A673 (cell line): Measurements from ENCODE around the gene VSTM2L. TPM values are rescaled to one million over a fixed set of nuclear protein-coding genes. Genes with fewer than 3 reads are reported as not detected.

Experiments used
- BruUV-seq: library from RNA; stranded (reverse); fragments of 400-500 nt; replicated peaks from 2 replicates; lab custom pipeline; 2021; lab: Mats Ljungman, UMichigan
- CTCF ChIA-PET: fragments of 300-600 bp; sonication (Branson Sonifier 250); formaldehyde crosslinking; loops from one replicate; lab custom pipeline; 2022; ENCODE audit warnings: antibody characterized with exemption; lab: Charles Lee
- POLR2A ChIA-PET: fragments of 300-600 bp; sonication (Branson Sonifier 250); formaldehyde crosslinking; loops from one replicate; lab custom pipeline; 2022; ENCODE audit warnings: antibody characterized with exemption; ENCODE audit not compliant: low non-redundant PET; lab: Charles Lee
- DNase-seq: peaks from one replicate; pipeline ENCODE4 v3.0.0-alpha.2; 2015; ENCODE audit warnings: low spot score
- H3K27ac ChIP-seq: fragments of 200-600 bp; sonication (generic); 2 replicates; pipeline ENCODE4 v1.5.1; 2016; ENCODE audit warnings: mixed run types, low read depth, mild to moderate bottlenecking, mixed read lengths, antibody characterized with exemption, low read length; ENCODE audit not compliant: poor library complexity, severe bottlenecking
- H3K27me3 ChIP-seq: fragments of 200-600 bp; sonication (generic); replicated peaks from 2 replicates; pipeline ENCODE4 v1.6.1; 2017; ENCODE audit warnings: mixed run types, low read depth, mild to moderate bottlenecking, mixed read lengths, antibody characterized with exemption, low read length; ENCODE audit not compliant: insufficient read depth, poor library complexity
- H3K36me3 ChIP-seq: fragments of 200-600 bp; sonication (generic); 2 replicates; pipeline ENCODE4 v1.6.1; 2016; ENCODE audit warnings: mixed run types, mild to moderate bottlenecking, mixed read lengths, antibody characterized with exemption, low read length; ENCODE audit not compliant: insufficient read depth, poor library complexity, severe bottlenecking
- H3K4me1 ChIP-seq: fragments of 200-600 bp; sonication (generic); 2 replicates; pipeline ENCODE4 v1.6.1; 2017; ENCODE audit warnings: mixed run types, mild to moderate bottlenecking, mixed read lengths, antibody characterized with exemption, low read length; ENCODE audit not compliant: insufficient read depth, poor library complexity, severe bottlenecking
- H3K4me3 ChIP-seq: fragments of 200-600 bp; sonication (generic); 2 replicates; pipeline ENCODE4 v1.5.1; 2016; ENCODE audit warnings: low read depth, mixed run types, mild to moderate bottlenecking, mixed read lengths, low read length; ENCODE audit not compliant: poor library complexity, severe bottlenecking
- H3K9me3 ChIP-seq: fragments of 200-600 bp; sonication (generic); 2 replicates; pipeline ENCODE4 v1.6.1; 2016; ENCODE audit warnings: mixed run types, low read depth, mild to moderate bottlenecking, mixed read lengths, antibody characterized with exemption, low read length; ENCODE audit not compliant: poor library complexity, severe bottlenecking
- EZH2 ChIP-seq: fragments of 200-600 bp; sonication (generic); IDR thresholded peaks from 2 replicates; pipeline ENCODE4 v1.6.1; 2017; ENCODE audit warnings: borderline replicate concordance, low read depth, mild to moderate bottlenecking, mixed read lengths, antibody characterized with exemption, low read length; ENCODE audit not compliant: poor library complexity, severe bottlenecking
- intact Hi-C: fragments of 100-400 bp; cut with micrococcal nuclease; formaldehyde crosslinking; loops from one replicate; pipeline ENCODE4 v1.10.0; 2022; ENCODE audit not compliant: unreplicated experiment
- total RNA-seq: library from RNA; stranded (reverse); gene quantifications from 2 replicates; pipeline ENCODE4 v1.2.3, GENCODE V29; 2021
- TF ChIP-seq, protein P1 (sequence below): fragments of 300-800, 200-600 bp; sonication (generic); conservative IDR thresholded peaks from 2 replicates; pipeline ENCODE4 v1.5.1; 2017; ENCODE audit warnings: low read depth, mild to moderate bottlenecking, antibody characterized with exemption, low read length, moderate library complexity, mixed read lengths

VSTM2L gene
- total RNA-seq, 1 experiment from 2014 or later, result 23.3 TPM

DNA sequence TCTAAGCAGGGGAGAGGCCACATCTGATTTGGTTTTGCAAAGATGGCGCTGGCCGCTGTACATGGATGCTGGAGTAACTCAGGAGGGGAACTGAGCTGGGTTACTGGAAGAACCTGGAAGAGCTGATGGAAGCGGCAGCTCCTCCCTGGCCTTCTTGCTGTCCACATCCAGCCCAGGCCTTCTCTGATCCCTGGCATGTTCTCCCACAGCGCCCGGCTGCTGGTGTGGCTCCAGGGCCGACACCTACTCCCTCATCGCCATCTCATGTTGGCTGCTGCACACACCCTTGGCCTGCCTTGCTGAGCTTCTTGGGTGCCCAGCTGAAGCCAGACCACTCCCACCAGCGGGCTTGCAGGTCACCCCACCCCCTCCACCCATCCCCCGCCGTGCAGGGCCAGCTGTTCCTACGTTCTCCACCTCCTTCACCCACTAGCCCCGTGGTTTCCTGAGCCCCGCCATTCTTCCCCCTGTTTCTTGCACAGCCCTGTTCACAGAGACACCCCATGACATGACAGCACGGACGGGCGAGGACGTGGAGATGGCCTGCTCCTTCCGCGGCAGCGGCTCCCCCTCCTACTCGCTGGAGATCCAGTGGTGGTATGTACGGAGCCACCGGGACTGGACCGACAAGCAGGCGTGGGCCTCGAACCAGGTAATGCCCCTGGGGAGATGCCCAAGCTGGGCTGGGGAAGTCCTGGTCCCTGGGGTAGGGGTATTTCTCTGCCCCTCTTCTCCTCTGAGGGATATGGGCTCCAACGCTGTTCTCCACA is 28.4 kb downstream of the VSTM2L start:
- BruUV-seq, result no TSS peak
- H3K4me1 ChIP-seq, result peaks cover 12% of the 10 kb centered on the region
- no peak for DNase-seq
- no peaks in the 10 kb centered on the region for H3K36me3 ChIP-seq
- intact Hi-C loops, result no loop called here
- H3K27me3 ChIP-seq, result no peaks in the 10 kb centered on the region
- no peak overlapping the region for H3K4me3 ChIP-seq
- POLR2A ChIA-PET, result no interaction called here
- CTCF ChIA-PET, result no interaction called here
- H3K27ac ChIP-seq, result no peak overlapping the region
- TF ChIP-seq, protein P1, sequence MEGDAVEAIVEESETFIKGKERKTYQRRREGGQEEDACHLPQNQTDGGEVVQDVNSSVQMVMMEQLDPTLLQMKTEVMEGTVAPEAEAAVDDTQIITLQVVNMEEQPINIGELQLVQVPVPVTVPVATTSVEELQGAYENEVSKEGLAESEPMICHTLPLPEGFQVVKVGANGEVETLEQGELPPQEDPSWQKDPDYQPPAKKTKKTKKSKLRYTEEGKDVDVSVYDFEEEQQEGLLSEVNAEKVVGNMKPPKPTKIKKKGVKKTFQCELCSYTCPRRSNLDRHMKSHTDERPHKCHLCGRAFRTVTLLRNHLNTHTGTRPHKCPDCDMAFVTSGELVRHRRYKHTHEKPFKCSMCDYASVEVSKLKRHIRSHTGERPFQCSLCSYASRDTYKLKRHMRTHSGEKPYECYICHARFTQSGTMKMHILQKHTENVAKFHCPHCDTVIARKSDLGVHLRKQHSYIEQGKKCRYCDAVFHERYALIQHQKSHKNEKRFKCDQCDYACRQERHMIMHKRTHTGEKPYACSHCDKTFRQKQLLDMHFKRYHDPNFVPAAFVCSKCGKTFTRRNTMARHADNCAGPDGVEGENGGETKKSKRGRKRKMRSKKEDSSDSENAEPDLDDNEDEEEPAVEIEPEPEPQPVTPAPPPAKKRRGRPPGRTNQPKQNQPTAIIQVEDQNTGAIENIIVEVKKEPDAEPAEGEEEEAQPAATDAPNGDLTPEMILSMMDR, result no peak
- no peak for TF ChIP-seq EZH2
- no peaks in the 10 kb centered on the region for H3K9me3 ChIP-seq

DNA sequence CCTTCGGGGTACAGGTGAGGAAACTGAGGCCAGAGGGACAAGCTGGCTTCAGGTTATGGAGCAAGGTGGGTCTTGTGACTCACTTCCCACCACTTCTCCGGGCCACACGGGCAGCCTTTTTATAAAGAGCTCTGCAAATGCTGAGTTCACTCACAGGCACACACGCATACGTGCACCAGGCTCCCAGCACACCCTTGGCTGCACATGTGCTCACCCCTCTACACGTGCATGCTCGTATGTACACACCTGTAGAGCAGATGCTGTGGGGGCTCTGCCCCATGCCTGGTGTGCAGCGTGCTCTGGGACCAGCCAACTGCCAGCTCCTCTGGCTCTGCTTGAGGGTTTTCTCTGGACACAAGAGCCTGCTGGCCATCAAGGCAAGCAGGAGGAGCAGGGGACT is 29.1 kb downstream of the VSTM2L start:
- BruUV-seq, result no TSS peak
- no peak overlapping the region for H3K4me3 ChIP-seq
- ChIA-PET POLR2A (no interaction called here), CTCF (no interaction called here)
- DNase-seq, result no peak
- H3K36me3 ChIP-seq, result no peaks in the 10 kb centered on the region
- no peak overlapping the region for H3K27ac ChIP-seq
- H3K4me1 ChIP-seq, result peaks cover 12% of the 10 kb centered on the region
- TF ChIP-seq, protein P1, result no peak
- TF ChIP-seq EZH2, result no peak
- intact Hi-C loops, result no loop called here
- H3K9me3 ChIP-seq, result no peaks in the 10 kb centered on the region
- H3K27me3 ChIP-seq, result no peaks in the 10 kb centered on the region

DNA sequence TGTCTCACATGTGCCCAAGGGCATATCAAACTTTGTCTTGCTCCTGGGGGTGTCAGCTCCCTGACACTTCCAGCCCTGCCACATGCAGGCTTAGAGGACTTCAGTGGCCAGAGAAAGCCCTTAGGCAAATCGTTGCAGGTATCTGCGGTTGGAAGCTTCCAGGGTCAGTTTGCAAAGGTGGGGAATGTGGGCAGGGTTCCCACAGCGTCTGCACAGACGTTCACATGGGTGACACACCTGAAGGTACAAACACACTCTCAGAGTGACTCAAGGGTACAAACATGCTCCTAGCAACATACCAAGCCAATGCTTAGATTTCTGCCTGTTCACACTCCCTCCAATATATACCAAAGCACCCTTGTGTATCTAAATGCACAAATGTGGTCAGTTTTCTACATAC is 30.0 kb downstream of the VSTM2L start:
- intact Hi-C loops, result no loop called here
- Histone ChIP-seq H3K4me3 (no peak overlapping the region), H3K36me3 (no peaks in the 10 kb centered on the region), H3K27me3 (no peaks in the 10 kb centered on the region), H3K4me1 (peaks cover 12% of the 10 kb centered on the region), H3K27ac (no peak overlapping the region), H3K9me3 (no peaks in the 10 kb centered on the region)
- POLR2A ChIA-PET, result no interaction called here
- no peak for DNase-seq
- CTCF ChIA-PET, result no interaction called here
- no TSS peak for BruUV-seq
- TF ChIP-seq, protein P1, result no peak
- no peak for TF ChIP-seq EZH2
